Activated T-cell treated with anti-CD3 and anti-CD28 coated beads, Interleukin-2, amount 50 U/mL, for 72 hours (primary cell): ENCODE measurements around the gene DPYSL5. TPM values are rescaled to one million over a fixed set of nuclear protein-coding genes. Genes with fewer than 3 reads are reported as not detected.

Experiments used
- ATAC-seq, 2 donors: fragments of 150-1000 bp; cut with Tn5 transposase; replicated peaks in 1 of 2; 2 replicates each; pipeline ENCODE4 v1.10.0; 2021; ENCODE audit warnings: moderate library complexity in 2 of 2, mild to moderate bottlenecking in 1 of 2
- DNase-seq, 2 donors: peaks; one replicate each; pipeline ENCODE4 v3.0.0; 2021 to 2022; ENCODE audit warnings: mixed read lengths in 1 of 2
- H3K27ac Mint-ChIP-seq: one replicate; pipeline ENCODE4 v1.8.0; 2022; ENCODE audit warnings: mild to moderate bottlenecking, moderate library complexity, mixed read lengths
- H3K27me3 Mint-ChIP-seq: one replicate; pipeline ENCODE4 v1.8.0; 2022; ENCODE audit warnings: low read depth, mixed read lengths
- H3K36me3 Mint-ChIP-seq, 2 donors: one replicate each; pipeline ENCODE4 v1.8.0; 2022; ENCODE audit warnings: mixed read lengths in 2 of 2, mild to moderate bottlenecking in 1 of 2; ENCODE audit not compliant: insufficient read depth in 2 of 2
- H3K4me1 Mint-ChIP-seq: one replicate; pipeline ENCODE4 v1.8.0; 2022; ENCODE audit warnings: low read depth, mixed read lengths
- H3K4me3 Mint-ChIP-seq, 2 donors: one replicate each; pipeline ENCODE4 v1.8.0; 2022; ENCODE audit warnings: mild to moderate bottlenecking in 2 of 2, mixed read lengths in 2 of 2, moderate library complexity in 2 of 2
- H3K9me3 Mint-ChIP-seq, 2 donors: one replicate each; pipeline ENCODE4 v1.8.0; 2022; ENCODE audit warnings: mixed read lengths in 2 of 2
- total RNA-seq, 2 donors: library from RNA; stranded (reverse); gene quantifications; one replicate each; pipeline ENCODE4 v1.2.3, GENCODE V29; 2022

DPYSL5 gene
- total RNA-seq, 2 donors from 2014 or later = not detected

DNA sequence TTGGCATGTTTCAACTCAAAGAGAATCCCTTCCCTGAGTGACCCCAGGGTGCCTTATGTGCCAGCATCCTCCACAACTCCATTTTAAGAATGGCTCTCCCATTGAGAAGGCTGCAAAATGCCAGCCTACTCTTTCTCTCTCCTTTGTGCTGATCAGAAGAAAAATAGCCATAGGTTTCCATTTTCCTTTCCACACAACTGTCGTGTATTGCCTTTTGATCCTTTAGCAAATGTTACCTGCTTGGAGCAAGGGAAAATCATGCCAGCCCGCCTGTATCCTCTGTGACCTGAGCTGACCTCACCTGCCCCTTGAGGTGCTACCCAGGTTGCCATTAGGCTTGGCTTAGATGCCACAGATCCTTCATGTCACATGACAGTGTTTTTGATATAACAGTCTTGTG, 38.8 kb downstream of the DPYSL5 start:
- Mint-ChIP-seq H3K27me3 (no peaks in the 10 kb centered on the region), H3K4me1 (no peaks in the 10 kb centered on the region), H3K4me3 (no peak overlapping the region), H3K9me3 (no peaks in the 10 kb centered on the region), H3K27ac (no peak overlapping the region), H3K36me3 (no peaks in the 10 kb centered on the region)
- DNase-seq (no peak), ATAC-seq (no peak)

DNA sequence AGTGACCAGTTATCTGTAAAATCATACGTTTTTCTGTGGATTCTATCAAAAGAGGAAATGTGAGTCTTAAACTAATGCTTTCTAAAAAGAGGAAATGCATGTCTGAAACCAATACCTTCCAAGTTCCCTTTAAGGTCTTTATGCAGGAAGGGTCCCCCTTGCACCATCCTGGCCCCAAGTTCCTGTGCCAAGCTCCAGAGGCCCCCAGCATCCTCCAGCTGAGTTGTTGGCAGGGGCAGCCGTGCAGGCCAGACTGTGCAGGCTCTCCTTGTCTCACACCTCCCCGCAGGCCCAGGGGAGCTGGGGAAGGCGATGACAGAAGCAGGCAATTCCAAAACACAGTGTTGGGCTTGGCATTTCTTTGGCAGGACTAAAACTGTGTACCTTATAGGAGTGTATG, 39.2 kb downstream of the DPYSL5 start:
- Mint-ChIP-seq H3K27me3 (no peaks in the 10 kb centered on the region), H3K27ac (no peak overlapping the region), H3K4me1 (no peaks in the 10 kb centered on the region), H3K36me3 (no peaks in the 10 kb centered on the region), H3K4me3 (no peak overlapping the region), H3K9me3 (no peaks in the 10 kb centered on the region)
- no peak for ATAC-seq
- no peak for DNase-seq

DNA sequence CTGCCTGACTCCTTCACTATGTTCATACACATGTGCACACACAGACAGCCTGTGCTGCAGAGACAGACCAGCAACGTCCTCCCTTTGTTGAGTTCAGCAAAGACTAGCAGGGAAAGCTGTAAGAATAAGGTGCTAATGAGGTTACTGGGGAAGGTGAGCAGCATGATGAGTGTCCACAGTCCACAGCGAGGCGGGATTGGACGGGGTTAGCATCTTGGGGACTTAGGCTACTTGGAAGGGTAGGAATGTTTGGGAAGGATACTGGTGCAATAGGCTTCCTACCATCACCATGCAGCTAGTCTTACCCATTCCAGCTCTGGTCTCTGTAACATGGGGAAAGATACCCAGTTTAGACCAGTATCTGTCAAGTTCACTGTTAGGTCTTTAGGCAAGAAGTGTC, 41.9 kb downstream of the DPYSL5 start:
- no peak for ATAC-seq
- H3K36me3 Mint-ChIP-seq = no peaks in the 10 kb centered on the region
- DNase-seq = no peak
- H3K4me3 Mint-ChIP-seq = no peak overlapping the region
- H3K9me3 Mint-ChIP-seq = no peaks in the 10 kb centered on the region
- H3K27me3 Mint-ChIP-seq = peaks cover 6% of the 10 kb centered on the region
- no peaks in the 10 kb centered on the region for H3K4me1 Mint-ChIP-seq
- H3K27ac Mint-ChIP-seq = no peak overlapping the region

DNA sequence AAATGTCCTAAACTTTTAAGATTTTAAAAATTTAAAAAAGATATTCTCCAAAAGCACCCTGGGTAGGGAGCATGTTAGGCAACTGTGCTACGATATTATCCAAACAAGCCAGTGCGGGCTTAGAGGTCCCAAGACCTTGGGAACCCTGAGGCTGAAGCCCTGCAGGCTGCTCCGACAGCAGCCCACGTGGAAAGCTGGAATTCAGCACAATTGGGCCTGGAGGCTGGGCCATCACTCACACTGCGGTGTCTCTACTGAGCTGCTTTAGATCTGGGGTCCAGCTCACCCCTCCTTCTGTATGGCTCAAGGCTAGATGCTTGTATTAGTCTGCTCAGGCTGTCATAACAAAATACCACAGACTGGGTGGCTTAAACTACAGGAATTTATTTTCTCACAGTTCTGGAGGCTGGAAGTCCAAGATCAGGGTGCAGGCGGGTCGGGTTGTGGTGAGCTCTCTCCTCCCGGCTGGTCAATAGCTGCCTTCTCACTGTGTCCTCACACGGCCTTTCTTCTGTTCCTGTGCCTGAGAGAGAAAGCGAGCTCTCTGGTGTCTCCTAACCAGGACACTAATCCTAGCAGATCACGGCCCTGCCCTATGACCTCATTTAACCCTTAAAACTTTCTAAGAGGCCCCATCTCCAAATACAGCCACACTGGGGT, 42.5 kb downstream of the DPYSL5 start:
- H3K4me1 Mint-ChIP-seq = no peaks in the 10 kb centered on the region
- no peak for DNase-seq
- no peak overlapping the region for H3K27ac Mint-ChIP-seq
- no peak overlapping the region for H3K4me3 Mint-ChIP-seq
- H3K27me3 Mint-ChIP-seq = peaks cover 6% of the 10 kb centered on the region
- no peaks in the 10 kb centered on the region for H3K36me3 Mint-ChIP-seq
- H3K9me3 Mint-ChIP-seq = no peaks in the 10 kb centered on the region
- no peak for ATAC-seq

DNA sequence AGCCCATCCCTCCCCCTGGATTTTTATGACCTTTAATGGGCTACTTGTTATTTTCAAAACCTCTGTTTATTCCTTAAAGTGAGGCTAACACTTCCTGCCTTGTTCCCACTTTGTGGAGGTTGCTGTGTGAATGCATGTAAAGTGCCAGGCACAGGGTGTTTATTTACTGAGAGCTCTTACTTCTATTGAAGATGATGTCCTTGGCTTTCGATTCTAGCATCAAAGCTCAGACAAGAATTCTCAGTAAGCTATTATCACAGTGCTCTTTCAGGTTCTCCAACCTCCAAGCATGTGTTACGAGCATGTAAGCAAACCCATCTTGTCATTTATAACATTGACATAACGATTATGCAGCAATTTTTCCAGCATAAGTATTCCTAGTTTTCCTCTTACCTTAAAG, 44.2 kb downstream of the DPYSL5 start:
- ATAC-seq (no peak), DNase-seq (no peak)
- Mint-ChIP-seq H3K27ac (no peak overlapping the region), H3K27me3 (peaks cover 6% of the 10 kb centered on the region), H3K4me3 (no peak overlapping the region), H3K36me3 (no peaks in the 10 kb centered on the region), H3K9me3 (no peaks in the 10 kb centered on the region), H3K4me1 (no peaks in the 10 kb centered on the region)

DNA sequence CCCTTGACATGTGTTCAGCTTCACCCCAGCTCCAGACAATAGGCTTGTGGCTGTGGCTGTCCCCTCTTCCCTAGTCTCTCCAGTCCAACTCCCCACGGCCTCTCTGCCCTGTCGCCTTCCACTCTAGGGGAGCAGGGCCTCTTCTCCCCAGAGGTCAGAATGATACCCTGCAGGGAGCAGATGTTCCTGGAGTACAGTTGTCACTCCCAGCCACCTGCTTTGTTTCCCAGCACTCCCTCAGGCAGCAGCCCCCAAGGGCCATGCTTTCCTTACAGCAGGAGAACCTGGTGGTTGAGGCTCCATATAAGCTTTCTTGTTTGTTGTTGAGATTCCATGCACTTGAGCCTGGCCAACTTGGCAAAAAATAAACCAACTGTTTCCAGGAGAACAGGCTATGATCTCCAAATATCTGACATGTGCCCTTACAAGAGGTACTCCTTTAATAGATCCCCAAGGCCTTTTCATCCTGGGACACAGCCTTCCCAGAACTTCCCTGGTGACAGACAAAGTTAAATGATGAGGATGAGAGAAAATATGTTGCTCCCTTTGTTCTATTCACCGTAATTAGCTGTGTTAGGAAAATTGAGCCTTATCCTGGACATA, 45.1 kb downstream of the DPYSL5 start:
- Mint-ChIP-seq H3K27ac (no peak overlapping the region), H3K4me1 (no peaks in the 10 kb centered on the region), H3K9me3 (no peaks in the 10 kb centered on the region), H3K4me3 (no peak overlapping the region), H3K36me3 (no peaks in the 10 kb centered on the region), H3K27me3 (peaks cover 6% of the 10 kb centered on the region)
- ATAC-seq (no peak), DNase-seq (no peak)

DNA sequence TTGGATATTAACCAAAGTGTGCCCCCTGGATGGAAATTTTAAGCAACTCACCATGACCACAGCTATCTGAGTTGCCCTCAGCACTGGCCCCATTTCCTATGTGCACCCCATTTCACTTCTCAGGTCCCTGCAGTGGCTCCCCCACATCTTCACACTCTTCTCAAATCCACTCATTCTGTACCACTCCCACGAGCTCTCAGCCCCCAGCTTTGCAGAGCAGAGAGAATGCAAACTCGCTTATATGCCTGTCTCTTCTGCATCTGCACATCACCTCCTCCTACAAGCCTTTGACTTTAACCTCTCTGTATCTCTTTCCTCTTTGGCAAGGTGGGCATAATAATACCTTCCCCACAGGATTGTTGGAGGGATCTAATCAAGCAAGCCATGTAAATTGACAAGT, 46.2 kb downstream of the DPYSL5 start:
- no peak for ATAC-seq
- Mint-ChIP-seq H3K9me3 (no peaks in the 10 kb centered on the region), H3K27me3 (peaks cover 6% of the 10 kb centered on the region), H3K27ac (no peak overlapping the region), H3K4me3 (no peak overlapping the region), H3K4me1 (no peaks in the 10 kb centered on the region), H3K36me3 (no peaks in the 10 kb centered on the region)
- no peak for DNase-seq

DNA sequence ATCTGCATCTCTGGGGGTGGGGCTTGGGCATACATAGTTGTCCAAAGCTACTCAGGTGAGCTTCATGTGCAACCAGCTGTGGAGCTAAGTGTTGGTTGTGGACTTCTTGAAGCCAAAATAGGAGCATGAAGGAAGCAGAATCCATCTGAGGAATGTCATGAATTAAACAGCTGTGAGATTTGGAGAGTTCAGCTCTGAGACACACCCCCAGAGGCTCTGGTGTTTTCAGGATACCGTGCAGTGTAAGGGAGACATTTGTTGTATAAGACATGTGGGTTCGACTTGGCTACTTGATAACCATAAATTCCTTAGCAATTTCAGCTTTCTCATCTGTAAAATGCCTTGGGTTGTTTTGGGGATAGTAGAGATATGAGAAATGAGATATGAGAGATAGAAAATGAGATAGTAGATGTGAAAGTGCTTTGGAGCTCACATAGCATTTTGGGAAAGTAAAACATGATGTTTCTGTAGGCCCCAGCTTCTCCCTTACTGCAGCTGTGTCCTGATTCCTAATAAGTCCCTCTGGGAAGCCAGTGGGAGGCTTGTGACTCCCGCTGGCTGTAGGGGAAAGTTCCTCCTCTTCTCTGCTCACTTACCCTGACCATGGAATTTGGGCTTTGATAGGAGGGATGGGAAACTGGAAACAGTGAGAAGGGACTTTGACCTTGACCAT, 50.0 kb downstream of the DPYSL5 start:
- no peaks in the 10 kb centered on the region for H3K9me3 Mint-ChIP-seq
- H3K27me3 Mint-ChIP-seq = peaks cover 5% of the 10 kb centered on the region
- no peak overlapping the region for H3K27ac Mint-ChIP-seq
- H3K4me1 Mint-ChIP-seq = no peaks in the 10 kb centered on the region
- DNase-seq (no peak), ATAC-seq (no peak)
- no peak overlapping the region for H3K4me3 Mint-ChIP-seq
- no peaks in the 10 kb centered on the region for H3K36me3 Mint-ChIP-seq

DNA sequence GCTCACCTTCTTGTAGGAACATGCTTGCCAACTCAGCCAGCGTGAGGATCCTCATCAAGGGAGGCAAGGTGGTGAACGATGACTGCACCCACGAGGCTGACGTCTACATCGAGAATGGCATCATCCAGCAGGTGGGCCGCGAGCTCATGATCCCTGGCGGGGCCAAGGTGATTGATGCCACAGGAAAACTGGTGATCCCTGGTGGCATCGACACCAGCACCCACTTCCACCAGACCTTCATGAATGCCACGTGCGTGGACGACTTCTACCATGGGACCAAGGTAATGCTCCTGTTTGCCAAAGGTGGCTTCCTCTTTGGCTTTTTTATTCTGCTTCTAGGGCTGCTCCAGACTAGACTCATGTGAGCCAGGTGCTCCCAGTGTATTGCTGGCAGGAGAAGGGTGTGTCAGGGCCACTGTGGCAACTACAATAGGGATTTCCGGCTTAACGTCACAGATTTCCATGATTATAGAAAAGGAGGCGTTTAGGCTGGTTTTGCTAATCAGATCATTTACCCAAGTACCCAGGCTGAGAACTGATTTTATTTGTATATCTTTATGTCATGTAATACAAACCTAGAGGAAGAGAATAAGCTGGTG, 50.6 kb downstream of the DPYSL5 start:
- Mint-ChIP-seq H3K4me3 (no peak overlapping the region), H3K36me3 (no peaks in the 10 kb centered on the region), H3K27ac (no peak overlapping the region), H3K4me1 (no peaks in the 10 kb centered on the region), H3K27me3 (no peaks in the 10 kb centered on the region), H3K9me3 (no peaks in the 10 kb centered on the region)
- DNase-seq = no peak
- no peak for ATAC-seq

DNA sequence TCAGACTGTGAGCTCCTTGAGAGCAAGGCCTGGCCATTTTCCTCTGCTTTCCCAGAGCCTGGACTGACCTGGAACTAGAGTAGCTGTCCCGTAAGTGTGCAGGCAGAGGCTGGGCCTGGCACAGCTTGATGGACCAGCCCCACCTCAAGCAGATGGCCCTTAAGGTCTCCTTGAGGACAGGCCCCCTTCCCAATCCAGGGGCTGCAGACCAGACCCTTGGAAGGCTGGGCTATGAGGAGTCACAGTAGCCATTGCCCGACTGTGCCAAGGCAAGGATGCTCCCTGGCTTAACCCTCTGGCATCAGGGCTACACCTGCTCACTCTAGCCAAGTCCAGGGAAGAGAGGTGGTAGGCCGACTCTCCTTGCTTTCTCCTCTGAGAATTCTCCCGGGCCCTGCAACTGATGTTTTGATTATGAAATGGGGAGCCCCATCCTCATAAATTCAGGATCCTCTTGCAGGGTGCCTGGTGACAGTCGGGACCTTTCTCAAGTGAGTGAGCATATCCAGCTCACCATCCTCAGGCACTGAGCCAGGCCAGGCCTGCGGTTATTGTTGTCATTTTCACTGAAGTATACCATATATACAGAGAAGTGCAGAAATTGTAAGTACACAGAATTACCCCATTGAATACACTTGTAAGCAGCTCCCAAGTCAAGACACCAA, 51.7 kb downstream of the DPYSL5 start:
- ATAC-seq (no peak), DNase-seq (no peak)
- Mint-ChIP-seq H3K36me3 (no peaks in the 10 kb centered on the region), H3K4me3 (no peak overlapping the region), H3K4me1 (no peaks in the 10 kb centered on the region), H3K27me3 (no peaks in the 10 kb centered on the region), H3K9me3 (no peaks in the 10 kb centered on the region), H3K27ac (no peak overlapping the region)

DNA sequence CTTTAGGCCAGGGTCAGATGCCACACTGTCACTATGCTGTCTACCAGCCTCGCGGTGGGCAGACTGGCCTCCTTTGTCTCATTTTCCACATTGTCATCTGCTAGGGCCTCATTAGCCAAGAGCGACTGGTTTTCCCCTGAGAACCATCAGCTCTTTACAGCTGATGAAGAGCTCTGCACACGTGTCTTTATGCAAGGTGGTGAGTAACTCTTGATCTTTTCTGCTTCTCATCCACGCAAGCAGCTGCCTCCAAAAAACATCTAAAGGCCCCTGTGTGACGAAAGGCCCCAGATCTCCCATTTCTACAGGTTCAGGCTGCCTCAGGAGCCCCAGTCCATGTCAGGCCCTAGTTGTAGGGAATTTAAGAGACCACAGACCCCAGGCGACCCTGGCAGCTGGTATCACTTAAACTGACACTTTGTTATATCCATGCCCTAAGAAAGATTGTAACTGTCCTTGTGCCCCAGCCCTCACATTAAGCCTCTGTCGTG, 52.9 kb downstream of the DPYSL5 start:
- Mint-ChIP-seq H3K36me3 (no peaks in the 10 kb centered on the region), H3K4me3 (no peak overlapping the region), H3K9me3 (no peaks in the 10 kb centered on the region), H3K27ac (no peak overlapping the region), H3K4me1 (no peaks in the 10 kb centered on the region), H3K27me3 (no peaks in the 10 kb centered on the region)
- DNase-seq (no peak), ATAC-seq (no peak)

DNA sequence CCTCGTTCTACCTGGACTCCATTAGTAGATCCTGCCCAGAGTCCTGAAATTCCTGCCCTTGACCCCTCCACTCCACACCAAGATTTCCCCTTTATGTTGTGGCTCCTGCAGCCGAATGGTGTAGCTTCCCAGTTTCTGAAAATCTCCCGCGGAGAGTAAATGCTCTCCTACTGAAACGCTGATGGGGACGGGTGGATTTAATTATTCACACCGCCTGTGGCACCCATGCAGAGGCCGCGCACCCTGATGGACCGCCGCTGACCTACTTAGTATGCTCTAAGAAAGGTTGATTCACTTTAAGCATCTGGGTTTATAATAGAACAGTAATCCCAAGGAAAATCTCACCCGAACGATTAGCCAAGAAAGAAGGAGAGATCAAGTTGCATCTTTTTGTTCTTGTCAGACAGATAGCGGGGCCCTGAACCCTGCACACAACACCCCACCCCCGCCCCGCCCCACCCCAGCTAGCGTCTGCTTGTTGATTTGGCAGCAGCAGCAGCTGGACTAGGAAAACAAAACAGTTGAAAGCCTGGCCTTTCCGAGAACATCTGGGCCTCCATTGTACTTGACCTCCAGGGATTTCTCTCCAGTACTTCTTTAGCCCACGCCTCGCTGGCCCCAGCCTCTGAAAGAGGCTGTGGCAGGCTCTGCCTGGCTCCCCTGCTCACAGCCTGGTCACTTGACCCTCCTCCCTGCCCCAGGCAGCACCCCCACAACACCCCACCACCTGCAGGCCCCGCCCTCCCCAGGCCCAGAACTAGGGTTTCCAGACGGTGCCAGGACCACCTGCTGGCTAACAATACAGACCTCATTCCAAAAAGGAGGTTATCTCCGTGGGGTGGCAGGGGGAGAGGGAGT, 53.6 kb downstream of the DPYSL5 start:
- DNase-seq (no peak), ATAC-seq (no peak)
- Mint-ChIP-seq H3K27ac (no peak overlapping the region), H3K4me3 (no peak overlapping the region), H3K9me3 (no peaks in the 10 kb centered on the region), H3K27me3 (no peaks in the 10 kb centered on the region), H3K36me3 (no peaks in the 10 kb centered on the region), H3K4me1 (no peaks in the 10 kb centered on the region)
